Right renal cortex interstitium (tissue), 3 donors: ENCODE measurements around the gene DDX60. TPM values are rescaled to one million over a fixed set of nuclear protein-coding genes. Genes with fewer than 3 reads are reported as not detected.
"Not testable (repeated sequence)": the region's sequence is repeated elsewhere in the genome, so short reads cannot be mapped to it uniquely, and the experiment has no call there.

Experiments used
- DNase-seq, 3 donors: peaks; one replicate each; pipeline ENCODE4 v3.0.0-alpha.2; 2013; ENCODE audit warnings: low read depth in 3 of 3, low spot score in 2 of 3
- polyA plus RNA-seq, 3 donors: library from polyadenylated mRNA; unstranded; fragments of 120-200 nt; gene quantifications; one replicate each; pipeline ENCODE4 v1.2.1, GENCODE V29; 2013; ENCODE audit not compliant: insufficient read length in 3 of 3

The DDX60 gene
- polyA plus RNA-seq, 3 donors: 12.4 to 16.9 (median 14.2) TPM

DNA sequence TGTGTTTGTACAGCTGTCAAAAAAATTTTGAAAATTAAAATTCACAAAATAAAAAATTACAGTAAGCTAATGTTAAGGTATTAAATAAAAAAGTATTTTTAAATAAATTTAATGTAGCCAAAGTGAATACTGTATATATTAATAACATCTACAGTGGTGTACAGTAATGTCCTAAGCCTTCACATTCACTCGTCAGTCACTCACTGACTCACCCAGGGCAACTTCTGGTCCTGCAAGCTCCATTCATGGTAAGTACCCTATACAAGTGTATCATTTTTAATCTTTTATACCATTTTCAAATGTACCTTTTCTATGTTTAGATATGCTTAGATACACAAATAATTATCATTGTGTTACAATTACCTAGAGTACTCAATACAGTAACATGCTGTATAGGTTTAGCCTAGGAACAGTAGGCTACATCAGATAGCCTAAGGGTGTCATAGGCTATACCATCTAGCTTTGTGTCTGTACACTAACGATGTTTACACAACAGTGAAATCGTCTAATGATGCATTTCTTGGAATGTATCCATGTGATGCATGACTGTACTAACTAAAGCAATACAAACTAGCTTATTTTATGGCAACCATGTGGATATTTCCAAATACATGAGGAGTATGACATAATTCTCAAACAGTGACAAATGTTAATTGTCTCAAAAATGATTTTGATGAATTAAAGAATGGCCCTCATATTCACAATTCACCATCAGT is 13.7 kb downstream of the DDX60 start:
- no peak for DNase-seq

GRCh38 chr4:168303430-168303829 is 15.1 kb downstream of the DDX60 start:
- not testable (repeated sequence) for DNase-seq

DNA sequence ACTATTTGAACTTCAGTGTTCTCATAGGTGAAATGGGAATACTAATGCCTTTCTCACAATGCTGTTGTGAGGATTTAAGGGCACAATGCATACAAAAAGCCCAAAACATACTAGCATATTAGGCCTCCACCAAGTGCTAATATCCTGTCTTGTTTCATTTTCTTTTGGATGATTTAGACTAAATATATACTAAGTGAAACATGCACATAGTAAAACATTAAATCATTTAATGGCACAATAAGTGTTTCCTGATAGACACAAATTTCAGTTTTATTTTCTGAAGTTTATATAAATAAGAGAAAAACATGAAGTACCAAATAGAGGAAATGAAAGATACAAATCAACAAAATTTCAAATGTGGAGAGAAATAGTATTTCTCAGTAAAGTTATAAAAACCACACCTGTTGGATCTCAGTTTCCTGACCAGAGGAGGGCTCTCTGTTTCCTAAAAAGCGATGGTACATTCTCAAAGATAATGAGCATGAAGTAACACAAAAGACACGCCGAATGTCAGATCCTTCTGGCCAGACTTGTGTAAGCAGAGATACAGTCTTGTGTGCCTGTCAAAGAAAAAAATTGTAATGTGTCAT is 25.1 kb downstream of the DDX60 start:
- DNase-seq: no peak

DNA sequence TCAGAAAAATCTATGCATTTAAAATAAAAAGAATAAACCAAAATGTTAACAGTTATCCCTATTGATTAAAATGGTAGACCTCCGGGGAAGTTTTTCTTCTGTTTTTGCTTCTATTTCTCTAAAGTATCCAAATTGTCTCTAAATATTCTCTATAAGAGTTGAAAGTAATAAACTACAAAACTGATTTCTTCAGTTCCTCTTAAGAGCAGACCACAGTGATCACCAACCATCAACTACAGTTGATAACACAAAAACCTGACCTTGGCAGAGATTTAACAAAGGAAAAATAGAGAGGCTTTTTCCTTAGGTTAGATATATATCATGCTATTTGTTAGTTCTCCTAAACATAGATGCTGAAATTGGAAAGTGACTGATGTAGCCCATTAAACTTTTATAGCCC is 27.3 kb downstream of the DDX60 start:
- DNase-seq: no peak

GRCh38 chr4:168285850-168286249 is 32.7 kb downstream of the DDX60 start:
- not testable (repeated sequence) for DNase-seq

DNA sequence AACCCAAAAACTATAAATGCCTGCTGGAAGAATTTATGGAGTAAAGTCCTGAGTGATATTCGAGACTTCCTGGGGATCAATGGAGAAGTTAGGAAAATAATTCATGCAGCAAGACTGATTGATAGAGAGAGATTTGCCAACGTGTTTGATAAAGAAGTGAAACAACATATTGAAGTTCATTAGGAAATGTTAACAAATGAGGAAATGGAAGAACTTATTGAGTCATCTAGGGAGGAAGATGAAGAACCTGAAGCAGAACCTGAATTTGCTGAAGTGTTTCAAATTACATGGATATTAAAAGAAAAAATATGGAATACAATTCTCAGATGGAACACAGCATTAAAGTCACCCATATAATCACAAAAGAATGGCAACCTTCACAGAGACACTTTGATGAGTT is 39.0 kb downstream of the DDX60 start:
- no peak for DNase-seq

DNA sequence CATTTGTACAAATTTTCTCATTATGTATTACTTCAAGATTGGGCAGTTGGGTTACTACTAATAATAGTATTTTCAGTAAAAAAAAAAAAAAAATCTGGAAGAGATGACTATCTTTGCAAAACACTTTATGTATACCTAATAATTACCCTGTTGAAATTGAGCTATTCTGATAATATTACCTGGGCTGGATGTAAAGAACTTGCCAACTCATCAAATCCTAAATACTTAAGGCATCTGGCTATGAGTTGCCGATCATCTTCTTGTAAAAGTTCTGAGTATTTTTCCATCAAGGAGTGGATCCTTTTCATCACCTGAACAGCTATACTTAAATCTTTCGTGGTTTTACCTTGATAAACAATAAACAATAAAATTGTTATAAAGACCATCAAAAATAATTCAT is 42.7 kb downstream of the DDX60 start:
- no peak for DNase-seq

DNA sequence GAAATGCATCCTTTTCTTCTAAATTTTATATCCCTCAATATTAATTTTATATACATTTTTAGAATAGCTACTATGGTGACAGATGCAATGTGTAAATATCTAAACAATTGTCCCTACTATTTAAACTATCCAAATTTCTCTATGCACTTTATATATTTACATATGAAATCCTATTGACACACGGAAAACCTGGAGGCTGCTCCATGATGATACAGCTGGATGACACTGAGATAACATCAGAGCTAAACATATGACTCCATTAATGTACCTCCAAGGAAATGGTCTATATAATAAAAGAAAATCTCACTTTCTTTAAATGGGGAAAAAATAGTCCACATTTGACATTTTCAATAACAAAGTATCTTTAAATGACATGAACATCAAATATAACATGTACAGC is 43.7 kb downstream of the DDX60 start:
- no peak for DNase-seq

GRCh38 chr4:168273838-168274237 is 44.7 kb downstream of the DDX60 start:
- DNase-seq: no peak

- no peak for DNase-seq
Measured at GRCh38 chr4:168272488-168272887, 46.1 kb downstream of the DDX60 start.

DNA sequence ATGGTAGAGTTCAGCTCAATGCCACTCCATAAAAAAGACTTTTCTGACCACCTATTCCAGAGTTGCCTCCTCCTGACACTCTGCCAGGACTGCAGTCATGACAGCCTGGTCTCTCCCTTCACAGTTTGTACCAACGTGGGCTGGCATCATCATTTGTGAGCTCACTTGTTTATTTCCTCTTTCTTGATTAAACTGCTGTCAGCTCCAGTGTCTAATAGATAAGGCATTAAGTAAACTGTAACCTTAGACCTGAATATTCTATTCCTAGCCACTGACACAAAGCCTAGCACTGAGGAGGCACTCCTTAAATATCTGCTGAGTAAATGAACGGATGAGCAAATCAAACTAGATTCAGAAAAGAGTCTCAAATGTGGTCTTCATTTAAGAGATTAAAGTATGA is 48.7 kb downstream of the DDX60 start:
- DNase-seq: no peak

- no peak for DNase-seq
Measured at GRCh38 chr4:168265327-168265726, 53.2 kb downstream of the DDX60 start.

- no peak for DNase-seq
Measured at GRCh38 chr4:168264903-168265302, 53.6 kb downstream of the DDX60 start.

DNA sequence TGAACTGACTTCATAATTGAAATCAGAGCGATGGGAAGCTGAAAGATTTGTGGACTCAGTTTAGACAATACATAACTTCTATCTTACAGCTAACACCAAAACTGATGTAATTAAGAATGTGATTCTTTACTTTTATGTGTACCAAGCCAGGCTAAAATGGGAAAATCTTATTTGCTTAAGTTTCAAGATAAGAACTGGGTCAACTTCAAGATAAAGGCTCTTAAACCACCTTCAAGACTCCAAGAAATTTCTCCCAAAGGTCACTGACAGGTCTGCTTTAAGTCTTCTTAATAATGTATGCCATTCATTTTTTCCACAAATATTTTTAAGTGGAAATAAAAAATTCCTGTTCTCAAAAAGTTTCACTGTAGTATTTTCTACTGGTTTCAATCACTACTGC is 55.5 kb downstream of the DDX60 start:
- no peak for DNase-seq

DNA sequence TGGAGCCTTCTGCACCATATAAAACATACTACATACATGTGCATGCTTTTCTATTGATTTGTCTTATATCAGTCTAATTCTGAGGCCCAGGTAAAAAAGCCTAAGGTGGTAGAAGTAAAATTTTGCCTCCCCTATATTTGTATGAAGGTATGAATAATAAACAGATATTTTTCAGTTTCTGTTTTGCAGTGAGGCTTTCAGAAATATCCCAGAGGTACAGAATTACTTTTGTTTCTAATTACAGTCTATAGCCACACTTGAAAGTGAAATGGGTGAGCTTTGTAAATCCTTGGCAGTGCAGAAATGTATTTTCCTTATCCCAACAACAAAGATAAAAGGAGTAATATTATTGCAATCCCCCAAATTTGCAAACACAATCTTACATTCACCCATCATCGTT is 59.5 kb downstream of the DDX60 start:
- DNase-seq: no peak

DNA sequence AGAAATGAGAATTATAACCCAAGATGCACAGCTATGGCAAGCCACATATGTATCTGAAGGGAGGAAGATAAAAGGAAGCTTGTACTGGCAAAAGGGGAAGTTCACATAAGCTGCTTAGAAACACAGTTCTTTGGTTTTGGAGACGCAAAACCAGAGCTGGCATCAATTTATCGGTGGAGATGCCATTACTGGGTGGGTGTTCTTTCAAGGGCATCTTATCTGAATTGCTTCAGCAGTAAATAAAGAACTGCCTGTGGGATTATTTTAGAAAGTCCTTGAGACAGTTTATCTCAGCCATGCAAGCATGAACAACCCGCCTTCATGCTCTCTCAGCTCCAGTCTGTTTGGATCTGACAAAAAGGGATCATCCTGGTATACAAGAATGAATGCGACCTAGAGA is 60.8 kb downstream of the DDX60 start:
- no peak for DNase-seq

DNA sequence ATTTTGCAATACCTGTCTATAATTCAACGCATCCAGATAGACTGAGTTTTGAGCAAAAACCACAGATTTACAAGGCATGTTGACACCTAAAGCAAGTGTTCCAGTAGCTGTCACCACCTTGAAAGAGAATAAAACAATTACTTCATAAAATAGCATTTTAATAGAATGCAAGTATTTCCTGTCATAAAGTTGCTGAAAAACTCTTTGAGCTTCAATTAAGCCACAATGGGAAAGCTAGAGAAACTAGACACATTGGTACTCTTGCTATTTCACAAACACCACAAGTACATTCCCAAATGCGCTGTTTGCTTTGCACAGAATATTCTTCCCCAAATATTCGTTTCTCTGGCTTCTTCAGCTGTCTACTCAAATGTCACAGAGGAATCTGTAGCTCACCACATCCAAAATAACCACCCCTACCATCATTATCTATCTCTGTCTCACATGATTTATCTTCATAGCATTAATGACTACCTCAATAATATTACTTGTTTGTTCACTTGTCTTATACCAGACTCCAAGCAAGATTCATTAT is 70.3 kb downstream of the DDX60 start:
- no peak for DNase-seq

- no peak for DNase-seq
Measured at GRCh38 chr4:168247603-168248002, 70.9 kb downstream of the DDX60 start.

DNA sequence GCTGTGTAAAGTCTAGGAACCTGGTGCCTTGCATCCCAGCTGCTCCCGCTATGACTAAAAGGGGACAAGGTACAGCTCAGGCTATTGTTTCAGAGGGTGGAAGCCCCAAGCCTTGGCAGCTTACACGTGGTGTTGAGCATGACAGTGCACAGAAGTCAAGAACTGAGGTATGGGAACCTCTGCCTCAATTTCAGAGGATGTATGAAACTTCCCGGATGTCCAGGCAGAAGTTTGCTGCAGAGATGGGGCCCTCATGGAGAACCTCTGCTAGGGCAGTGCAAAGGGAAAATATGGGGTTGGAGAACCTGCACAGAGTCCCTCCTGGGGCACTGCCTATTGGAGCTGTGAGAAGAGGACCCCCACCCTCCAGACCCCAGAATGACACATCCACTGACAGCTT is 76.6 kb downstream of the DDX60 start:
- no peak for DNase-seq

DNA sequence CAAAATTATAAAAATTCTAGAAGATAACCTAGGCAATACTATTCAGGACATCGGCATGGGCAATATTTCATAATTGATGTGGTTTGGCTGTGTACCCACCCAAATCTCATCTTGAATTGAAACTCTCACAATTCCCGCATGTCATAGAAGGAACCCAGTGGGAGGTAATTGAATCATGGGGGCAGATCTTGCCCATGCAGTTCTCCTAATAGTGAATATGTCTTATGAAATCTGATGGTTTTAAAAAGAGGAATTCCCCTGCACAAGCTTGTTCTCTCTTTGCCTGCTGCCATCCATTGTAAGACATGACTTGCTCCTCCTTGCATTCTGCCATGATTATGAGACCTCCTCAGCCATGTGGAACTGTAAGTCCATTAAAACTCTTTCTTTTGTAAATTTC is 77.7 kb downstream of the DDX60 start:
- no peak for DNase-seq

GRCh38 chr4:168221301-168221700 is 97.3 kb downstream of the DDX60 start:
- DNase-seq: peak in 1 of 3 donors; percentile 1

DNA sequence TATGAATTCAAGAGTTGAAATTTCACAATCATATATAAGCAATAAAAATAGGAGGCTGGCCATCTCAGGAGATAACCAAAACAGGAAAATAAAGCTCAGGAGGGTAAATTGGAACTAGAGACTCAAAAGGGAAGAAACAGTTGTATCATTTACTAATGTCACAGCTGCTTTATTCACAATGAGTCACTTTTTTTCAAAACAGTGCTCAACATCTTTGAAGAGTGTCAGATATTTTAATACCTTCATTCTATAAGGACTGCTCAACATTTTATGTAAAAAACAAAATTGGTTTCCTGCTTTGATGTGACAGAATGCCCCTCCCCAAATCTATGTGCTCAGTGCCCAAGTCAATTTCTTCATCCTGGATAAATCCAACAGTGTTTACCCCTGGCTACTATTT is 97.7 kb downstream of the DDX60 start:
- no peak for DNase-seq
